HepG2 (cell line): ENCODE data around the gene KCNK2. TPM values are rescaled to one million over a fixed set of nuclear protein-coding genes. Genes with fewer than 3 reads are reported as not detected.

ENCODE experiments used
- CREB1 ChIP-seq, 2 experiments: fragments of 450-650 bp in 1 of 2; IDR thresholded peaks; 2 replicates each; pipeline ENCODE4 v1.6.1; 2016 to 2017; ENCODE audit warnings: control low read depth in 1 of 2, mild to moderate bottlenecking in 1 of 2, missing compliant biosample characterization in 1 of 2, missing genetic modification characterization in 1 of 2
- FOXJ3 ChIP-seq: sonication (generic); formaldehyde crosslinking; IDR thresholded peaks from 2 replicates; pipeline ENCODE4 v1.4.0; 2020; ENCODE audit warnings: missing genetic modification reagents, mild to moderate bottlenecking, borderline replicate concordance
- GPN1 ChIP-seq: sonication (generic); formaldehyde crosslinking; IDR thresholded peaks from 2 replicates; pipeline ENCODE4 v1.5.1; 2020; ENCODE audit warnings: missing genetic modification reagents, borderline replicate concordance
- KMT2B ChIP-seq: IDR thresholded peaks from 2 replicates; pipeline ENCODE4 v1.6.1; 2016; ENCODE audit warnings: missing genetic modification reagents, missing compliant biosample characterization
- ZBTB43 ChIP-seq: sonication (generic); formaldehyde crosslinking; conservative IDR thresholded peaks from 2 replicates; pipeline ENCODE4 v1.4.0; 2020; ENCODE audit warnings: missing genetic modification reagents
- ZNF10 ChIP-seq: sonication (generic); formaldehyde crosslinking; IDR thresholded peaks from 2 replicates; pipeline ENCODE4 v1.4.0; 2020; ENCODE audit warnings: mild to moderate bottlenecking, low read depth, missing genetic modification reagents, borderline replicate concordance
- ZNF160 ChIP-seq: sonication (generic); formaldehyde crosslinking; IDR thresholded peaks from 2 replicates; pipeline ENCODE4 v1.8.0; 2022; ENCODE audit warnings: mild to moderate bottlenecking, inconsistent platforms, missing genetic modification reagents
- ZNF552 ChIP-seq: sonication (generic); formaldehyde crosslinking; IDR thresholded peaks from 2 replicates; pipeline ENCODE4 v1.9.0; 2022; ENCODE audit warnings: missing genetic modification reagents, mild to moderate bottlenecking, borderline replicate concordance
- polyA plus RNA-seq, 8 experiments: library from polyadenylated mRNA; depleted of rRNA in 3 of 8; stranded (reverse) in 7 of 8; unstranded in 1 of 8; fragments of >200 nt; fragmentation: Illumina TruSeq in 4 of 8; extraction: Trizol in 4 of 8; gene quantifications; 2 replicates each; pipeline versions ENCODE4 v1.2.1 to v1.2.3, GENCODE V29; 2011 to 2016; ENCODE audit warnings: low read depth in 4 of 8, missing spikeins in 1 of 8, mixed read lengths in 1 of 8; ENCODE audit not compliant: insufficient read depth in 1 of 8
- total RNA-seq, 5 experiments: library from RNA; depleted of rRNA; stranded (reverse); fragments of >200 nt; fragmentation: Illumina TruSeq; extraction: Trizol; gene quantifications; 2 replicates each; pipeline ENCODE4 v1.2.3, GENCODE V29; 2016; ENCODE audit warnings: low read depth in 1 of 5
- TF ChIP-seq, protein P1 (sequence below): fragments of 450-650 bp; IDR thresholded peaks from 2 replicates; pipeline ENCODE4 v1.6.1; 2017
- TF ChIP-seq, protein P2 (sequence below): sonication (generic); formaldehyde crosslinking; conservative IDR thresholded peaks from 2 replicates; pipeline ENCODE4 v1.5.0; 2020; ENCODE audit warnings: missing genetic modification reagents
- TF ChIP-seq, protein P3 (sequence below): sonication (generic); formaldehyde crosslinking; IDR thresholded peaks from 2 replicates; pipeline ENCODE4 v1.4.0; 2020; ENCODE audit warnings: missing genetic modification reagents

Gene KCNK2
- total and polyA plus RNA-seq, 2 of the 13 experiments (the other 11 are each of a cell fraction or from before 2014, with no cell fraction given) = not detected

- TF ChIP-seq, protein P1, sequence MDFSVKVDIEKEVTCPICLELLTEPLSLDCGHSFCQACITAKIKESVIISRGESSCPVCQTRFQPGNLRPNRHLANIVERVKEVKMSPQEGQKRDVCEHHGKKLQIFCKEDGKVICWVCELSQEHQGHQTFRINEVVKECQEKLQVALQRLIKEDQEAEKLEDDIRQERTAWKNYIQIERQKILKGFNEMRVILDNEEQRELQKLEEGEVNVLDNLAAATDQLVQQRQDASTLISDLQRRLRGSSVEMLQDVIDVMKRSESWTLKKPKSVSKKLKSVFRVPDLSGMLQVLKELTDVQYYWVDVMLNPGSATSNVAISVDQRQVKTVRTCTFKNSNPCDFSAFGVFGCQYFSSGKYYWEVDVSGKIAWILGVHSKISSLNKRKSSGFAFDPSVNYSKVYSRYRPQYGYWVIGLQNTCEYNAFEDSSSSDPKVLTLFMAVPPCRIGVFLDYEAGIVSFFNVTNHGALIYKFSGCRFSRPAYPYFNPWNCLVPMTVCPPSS = no peak
- TF ChIP-seq ZNF10 (CRISPR knock-in tag) (no peak), KMT2B (CRISPR knock-in tag) (no peak), ZNF552 (no peak), GPN1 (no peak), ZBTB43 (CRISPR knock-in tag) (no peak), CREB1 (IDR thresholded peaks at IDR 0.05) (no peak), CREB1 (CRISPR knock-in tag; IDR thresholded peaks at IDR 0.05) (no peak), ZNF160 (CRISPR knock-in tag) (no peak), FOXJ3 (CRISPR knock-in tag) (no peak)
- TF ChIP-seq, protein P2, sequence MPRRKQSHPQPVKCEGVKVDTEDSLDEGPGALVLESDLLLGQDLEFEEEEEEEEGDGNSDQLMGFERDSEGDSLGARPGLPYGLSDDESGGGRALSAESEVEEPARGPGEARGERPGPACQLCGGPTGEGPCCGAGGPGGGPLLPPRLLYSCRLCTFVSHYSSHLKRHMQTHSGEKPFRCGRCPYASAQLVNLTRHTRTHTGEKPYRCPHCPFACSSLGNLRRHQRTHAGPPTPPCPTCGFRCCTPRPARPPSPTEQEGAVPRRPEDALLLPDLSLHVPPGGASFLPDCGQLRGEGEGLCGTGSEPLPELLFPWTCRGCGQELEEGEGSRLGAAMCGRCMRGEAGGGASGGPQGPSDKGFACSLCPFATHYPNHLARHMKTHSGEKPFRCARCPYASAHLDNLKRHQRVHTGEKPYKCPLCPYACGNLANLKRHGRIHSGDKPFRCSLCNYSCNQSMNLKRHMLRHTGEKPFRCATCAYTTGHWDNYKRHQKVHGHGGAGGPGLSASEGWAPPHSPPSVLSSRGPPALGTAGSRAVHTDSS (CRISPR knock-in tag) = no peak
- TF ChIP-seq, protein P3, sequence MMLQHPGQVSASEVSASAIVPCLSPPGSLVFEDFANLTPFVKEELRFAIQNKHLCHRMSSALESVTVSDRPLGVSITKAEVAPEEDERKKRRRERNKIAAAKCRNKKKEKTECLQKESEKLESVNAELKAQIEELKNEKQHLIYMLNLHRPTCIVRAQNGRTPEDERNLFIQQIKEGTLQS (CRISPR knock-in tag) = no peak
Measured at GRCh38 chr1:215104283-215104682, 21.7 kb downstream of the KCNK2 start (continued).
